Natural killer cell (primary cell): Measurements from ENCODE around the gene CDKAL1. TPM values are rescaled to one million over a fixed set of nuclear protein-coding genes. Genes with fewer than 3 reads are reported as not detected.

Source experiments
- ATAC-seq, 3 donors: fragments of 150-1000 bp in 2 of 3; fragments of 200-7000 bp in 1 of 3; cut with Tn5 transposase; 1 replicate in 1 of 3; 2 replicates in 2 of 3; pipeline ENCODE4 v1.10.0; 2021; ENCODE audit warnings: mild to moderate bottlenecking in 2 of 3, moderate library complexity in 2 of 3
- DNase-seq, 2 donors: peaks; one replicate each; pipeline versions ENCODE4 v3.0.0 to v3.0.0-alpha.2; 2013 to 2021; ENCODE audit warnings: mixed read lengths in 1 of 2
- H3K27ac ChIP-seq: one replicate; pipeline ENCODE4 v1.5.1; 2013; ENCODE audit warnings: mild to moderate bottlenecking, low read length
- H3K27me3 ChIP-seq: one replicate; pipeline ENCODE4 v1.6.1; 2013; ENCODE audit warnings: low read length; ENCODE audit not compliant: control insufficient read depth, insufficient read depth
- H3K36me3 ChIP-seq: one replicate; pipeline ENCODE4 v1.6.1; 2013; ENCODE audit warnings: low read length; ENCODE audit not compliant: control insufficient read depth, insufficient read depth
- H3K4me1 ChIP-seq: one replicate; pipeline ENCODE4 v1.6.1; 2013; ENCODE audit warnings: low read length; ENCODE audit not compliant: control insufficient read depth, insufficient read depth
- H3K4me3 ChIP-seq: one replicate; pipeline ENCODE4 v1.5.1; 2013; ENCODE audit warnings: low read length
- H3K9me3 ChIP-seq: one replicate; pipeline ENCODE4 v1.6.1; 2013; ENCODE audit warnings: low read length; ENCODE audit not compliant: control insufficient read depth, insufficient read depth
- H3K27ac Mint-ChIP-seq, 2 donors: one replicate each; pipeline ENCODE4 v1.8.0; 2022; ENCODE audit warnings: mild to moderate bottlenecking in 2 of 2, mixed read lengths in 2 of 2, moderate library complexity in 1 of 2
- H3K27me3 Mint-ChIP-seq, 2 donors: one replicate each; pipeline ENCODE4 v1.8.0; 2022; ENCODE audit warnings: low read depth in 2 of 2, mixed read lengths in 2 of 2
- H3K36me3 Mint-ChIP-seq: one replicate; pipeline ENCODE4 v1.8.0; 2022; ENCODE audit warnings: mixed read lengths
- H3K4me1 Mint-ChIP-seq, 2 donors: one replicate each; pipeline ENCODE4 v1.8.0; 2022; ENCODE audit warnings: mixed read lengths in 2 of 2
- H3K4me3 Mint-ChIP-seq: one replicate; pipeline ENCODE4 v1.8.0; 2022; ENCODE audit warnings: mild to moderate bottlenecking, moderate library complexity, mixed read lengths
- H3K9me3 Mint-ChIP-seq, 2 donors: one replicate each; pipeline ENCODE4 v1.8.0; 2022; ENCODE audit warnings: mixed read lengths in 2 of 2
- CTCF ChIP-seq: fragments of 200-600 bp; IDR thresholded peaks from one replicate; pipeline ENCODE4 v1.8.0; 2022; ENCODE audit warnings: antibody characterized with exemption
- WGBS: methylation state at CpG from one replicate; pipeline ENCODE4 v1.1.7; 2013; ENCODE audit warnings: missing lambda C conversion rate; ENCODE audit not compliant: insufficient coverage; 5-methylcytosine and 5-hydroxymethylcytosine counted together
- intact Hi-C: fragments of 100-400 bp; cut with micrococcal nuclease; formaldehyde crosslinking; loops from one replicate; pipeline ENCODE4 v1.14.2; 2022
- total RNA-seq, 4 donors: library from RNA; stranded (reverse); fragments of 120-200 nt in 1 of 4; gene quantifications; one replicate each; pipeline versions ENCODE4 v1.2.3 to v1.2.4, GENCODE V29; 2013 to 2022

The CDKAL1 gene
- total RNA-seq, 3 donors from 2014 or later (not counting 1 experiment from before 2014, with no cell fraction given) = 26.0 to 32.8 (median 28.9) TPM

GRCh38 chr6:20740088-20740487 lies 205.8 kb downstream of the CDKAL1 start:
- H3K9me3 ChIP-seq = no peaks in the 10 kb centered on the region
- Mint-ChIP-seq H3K27ac (no peak overlapping the region), H3K9me3 (peaks cover 0 to 2% of the 10 kb centered on the region in 2 donors), H3K4me1 (no peaks in the 10 kb centered on the region), H3K27me3 (no peaks in the 10 kb centered on the region), H3K4me3 (no peak overlapping the region), H3K36me3 (peaks cover 16% of the 10 kb centered on the region)
- 93% methylated on average over 3 of the region's 4 CpGs for WGBS
- intact Hi-C loops = no loop called here
- H3K4me3 ChIP-seq = no peak overlapping the region
- H3K4me1 ChIP-seq = no peaks in the 10 kb centered on the region
- H3K27me3 ChIP-seq = no peaks in the 10 kb centered on the region
- peaks cover 7% of the 10 kb centered on the region for H3K36me3 ChIP-seq
- H3K27ac ChIP-seq = no peak overlapping the region
- DNase-seq (no peak), ATAC-seq (no peak)
- no peak for TF ChIP-seq CTCF

DNA sequence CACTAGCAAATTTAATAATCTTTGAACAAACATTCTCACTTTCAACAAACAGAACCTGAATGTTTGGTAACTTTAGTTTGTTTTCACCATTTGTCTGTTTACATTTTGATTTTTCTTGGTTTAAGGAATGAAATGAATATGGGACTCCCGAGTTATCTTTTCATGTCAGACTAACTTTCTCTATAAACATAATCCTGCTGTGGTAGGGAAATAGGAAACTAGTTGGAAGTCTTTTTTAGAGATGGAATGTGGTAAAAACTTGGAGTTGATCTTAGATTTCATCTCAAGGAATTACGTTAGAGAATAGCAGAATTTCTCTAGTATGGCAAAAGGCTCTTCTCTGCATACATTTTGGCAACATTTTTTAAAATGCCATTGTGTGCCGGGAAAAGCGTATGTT lies 206.5 kb downstream of the CDKAL1 start:
- no peaks in the 10 kb centered on the region for H3K4me1 Mint-ChIP-seq
- TF ChIP-seq CTCF = no peak
- Histone ChIP-seq H3K9me3 (no peaks in the 10 kb centered on the region), H3K27me3 (no peaks in the 10 kb centered on the region), H3K4me3 (no peak overlapping the region), H3K36me3 (peaks cover 7% of the 10 kb centered on the region), H3K4me1 (no peaks in the 10 kb centered on the region), H3K27ac (no peak overlapping the region)
- peaks cover 16% of the 10 kb centered on the region for H3K36me3 Mint-ChIP-seq
- H3K9me3 Mint-ChIP-seq = peaks cover 0 to 2% of the 10 kb centered on the region in 2 donors
- H3K27me3 Mint-ChIP-seq = no peaks in the 10 kb centered on the region
- no peak for DNase-seq
- H3K27ac Mint-ChIP-seq = no peak overlapping the region
- intact Hi-C loops = no loop called here
- WGBS = 97% methylated on average over 3 of the region's 4 CpGs
- no peak overlapping the region for H3K4me3 Mint-ChIP-seq
- ATAC-seq = no peak

DNA sequence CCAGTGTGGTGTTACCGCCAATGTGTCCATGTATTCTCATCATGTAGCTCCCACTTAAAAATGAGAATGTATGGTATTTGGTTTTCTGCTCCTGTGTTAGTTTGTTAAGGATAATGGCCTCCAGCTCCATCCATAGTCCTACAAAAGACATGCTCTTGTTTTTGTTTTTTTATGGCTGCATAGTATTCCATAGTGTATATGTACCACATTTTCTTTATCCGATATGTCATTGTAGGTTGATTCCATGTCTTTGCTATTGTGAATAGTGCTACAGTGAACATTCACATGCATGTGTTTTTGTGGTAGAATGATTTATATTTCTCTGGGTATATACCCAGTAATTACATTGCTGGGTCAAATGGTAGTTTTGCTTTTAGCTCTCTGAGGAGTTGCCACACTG lies 207.2 kb downstream of the CDKAL1 start:
- no peak for DNase-seq
- TF ChIP-seq CTCF = no peak

GRCh38 chr6:20744911-20745557 lies 210.8 kb downstream of the CDKAL1 start:
- H3K36me3 Mint-ChIP-seq = peaks cover 14% of the 10 kb centered on the region
- TF ChIP-seq CTCF = no peak
- intact Hi-C loops = no loop called here

More for the DNA sequence above, 207.2 kb downstream of the CDKAL1 start:
- 100% methylated on average over 1 of the region's 2 CpGs for WGBS
- Histone ChIP-seq H3K27me3 (no peaks in the 10 kb centered on the region), H3K27ac (no peak overlapping the region), H3K9me3 (no peaks in the 10 kb centered on the region), H3K4me1 (no peaks in the 10 kb centered on the region), H3K36me3 (peaks cover 7% of the 10 kb centered on the region), H3K4me3 (no peak overlapping the region)
- H3K36me3 Mint-ChIP-seq = peaks cover 16% of the 10 kb centered on the region
- no peak overlapping the region for H3K27ac Mint-ChIP-seq
- no peak overlapping the region for H3K4me3 Mint-ChIP-seq
- intact Hi-C loops = no loop called here
- peaks cover 0 to 2% of the 10 kb centered on the region in 2 donors for H3K9me3 Mint-ChIP-seq
- H3K4me1 Mint-ChIP-seq = peaks cover 0 to 6% of the 10 kb centered on the region in 2 donors
- no peak for ATAC-seq
- no peaks in the 10 kb centered on the region for H3K27me3 Mint-ChIP-seq

More at GRCh38 chr6:20744911-20745557, 210.8 kb downstream of the CDKAL1 start:
- Mint-ChIP-seq H3K27ac (no peak overlapping the region), H3K4me3 (no peak overlapping the region), H3K27me3 (no peaks in the 10 kb centered on the region), H3K9me3 (peaks cover 0 to 2% of the 10 kb centered on the region in 2 donors), H3K4me1 (peaks cover 13 to 22% of the 10 kb centered on the region in 2 donors)
- DNase-seq = no peak
- no peaks in the 10 kb centered on the region for H3K27me3 ChIP-seq
- no peaks in the 10 kb centered on the region for H3K9me3 ChIP-seq
- no peaks in the 10 kb centered on the region for H3K4me1 ChIP-seq
- H3K36me3 ChIP-seq = peaks cover 4% of the 10 kb centered on the region
- no peak overlapping the region for H3K27ac ChIP-seq
- no peak overlapping the region for H3K4me3 ChIP-seq
- WGBS = 94% methylated on average over 7 of the region's 9 CpGs
- ATAC-seq = no peak
